Stimulated activated CD8-positive, alpha-beta memory T cell treated with anti-CD3 and anti-CD28 coated beads, Interleukin-7, amount 100 ng/mL, for 1 hour (primary cell): ENCODE measurements around the gene CRIM1.
"Not testable (repeated sequence)": the region's sequence is repeated elsewhere in the genome, so short reads cannot be mapped to it uniquely, and the experiment has no call there.

ENCODE experiments used
- DNase-seq, 2 donors: peaks; one replicate each; pipeline ENCODE4 v3.0.0-alpha.2; 2020; ENCODE audit warnings: low read depth in 2 of 2

Gene CRIM1

GRCh38 chr2:36351736-36352349, 3.7 kb upstream of the CRIM1 start:
- DNase-seq: no peak

DNA sequence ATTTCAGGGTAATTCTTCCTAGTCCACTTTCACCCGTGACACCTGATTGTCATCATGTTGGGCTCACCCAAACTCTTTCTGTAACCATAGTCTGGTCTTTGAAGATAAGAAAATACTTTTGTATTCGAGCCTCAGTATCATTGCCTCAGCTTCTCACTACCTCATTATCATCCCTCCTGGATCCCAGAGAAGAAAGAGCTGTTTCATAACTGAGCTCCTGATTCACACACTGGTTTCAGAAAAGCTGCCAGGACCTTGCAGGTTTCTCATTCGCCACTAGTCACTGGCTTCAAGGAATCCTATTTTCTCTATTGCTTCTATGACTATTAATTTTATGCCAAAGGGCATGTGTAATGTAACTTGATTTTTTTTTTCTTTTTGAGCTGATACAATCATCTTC, 2.9 kb upstream of the CRIM1 start:
- DNase-seq: no peak

GRCh38 chr2:36354811-36355150, 797 bp upstream of the CRIM1 start:
- no peak for DNase-seq

GRCh38 chr2:36355890-36356297, 316 bp downstream of the CRIM1 start:
- DNase-seq: no peak

DNA sequence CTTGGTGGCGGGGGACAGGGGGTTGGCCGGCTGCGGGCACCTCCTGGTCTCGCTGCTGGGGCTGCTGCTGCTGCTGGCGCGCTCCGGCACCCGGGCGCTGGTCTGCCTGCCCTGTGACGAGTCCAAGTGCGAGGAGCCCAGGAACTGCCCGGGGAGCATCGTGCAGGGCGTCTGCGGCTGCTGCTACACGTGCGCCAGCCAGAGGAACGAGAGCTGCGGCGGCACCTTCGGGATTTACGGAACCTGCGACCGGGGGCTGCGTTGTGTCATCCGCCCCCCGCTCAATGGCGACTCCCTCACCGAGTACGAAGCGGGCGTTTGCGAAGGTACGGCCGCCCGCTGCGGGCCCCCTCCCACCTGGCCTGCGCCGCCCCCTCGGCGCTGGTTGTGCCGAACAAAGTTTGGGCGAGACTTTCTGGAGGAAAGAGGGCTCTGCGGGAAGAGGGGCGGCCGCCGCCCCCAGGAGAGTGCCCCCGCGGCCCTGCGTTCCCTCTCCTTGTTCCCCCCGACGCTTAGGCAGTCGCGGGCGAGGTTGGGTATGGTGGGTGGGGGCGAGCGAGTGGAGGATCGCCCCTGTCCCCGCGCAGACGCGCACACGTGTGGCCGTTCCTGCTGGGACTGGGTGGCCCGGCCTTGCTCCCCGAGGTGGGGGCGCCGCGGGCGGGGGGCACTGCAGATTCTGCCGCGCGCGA, 866 bp downstream of the CRIM1 start:
- no peak for DNase-seq

DNA sequence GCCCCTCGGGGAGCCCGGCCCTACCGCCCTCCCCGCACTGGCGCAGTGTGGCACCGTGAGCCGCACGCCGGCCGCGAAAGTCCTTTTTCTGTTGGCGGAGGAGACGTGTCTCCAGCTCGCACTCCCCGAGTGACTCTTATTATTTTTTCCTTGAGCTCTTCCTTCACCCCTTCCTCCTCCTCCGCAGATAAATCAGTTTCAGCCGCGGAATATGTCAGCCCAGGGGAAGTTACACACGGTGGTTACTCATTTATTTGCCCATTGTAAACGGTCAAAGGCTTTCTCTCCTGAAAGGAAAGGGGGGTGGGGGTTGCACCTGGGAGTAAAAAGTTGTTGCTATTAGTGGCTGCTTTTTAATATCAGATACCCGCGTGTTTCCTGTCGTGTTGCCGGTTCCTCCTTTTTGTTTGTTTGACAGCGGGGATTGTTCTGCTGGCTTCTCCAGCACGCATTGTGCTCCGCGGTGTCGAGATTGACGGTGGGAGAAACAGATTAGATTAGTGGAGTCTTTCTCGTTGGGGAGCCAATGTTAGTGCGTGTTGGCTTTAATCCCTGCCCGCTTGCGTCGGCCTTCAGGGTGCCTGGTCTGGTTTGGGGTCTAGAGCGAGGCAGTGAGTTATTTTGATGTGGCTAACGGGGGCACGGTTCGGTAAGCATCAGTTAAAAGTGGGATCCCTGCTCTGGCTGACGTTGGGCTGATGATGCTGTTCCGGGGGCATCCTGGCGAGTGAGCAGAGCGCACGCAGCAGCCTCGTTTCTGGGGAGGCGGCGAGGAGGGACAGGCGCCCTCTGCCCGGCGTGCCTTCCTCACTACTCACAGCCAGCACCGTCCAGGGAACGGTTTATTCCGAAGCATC, 1.6 kb downstream of the CRIM1 start:
- DNase-seq: no peak

- DNase-seq: no peak
Measured at GRCh38 chr2:36357847-36358659, 2.5 kb downstream of the CRIM1 start.

- DNase-seq: no peak
Measured at GRCh38 chr2:36359067-36359466, 3.5 kb downstream of the CRIM1 start.

- no peak for DNase-seq
Measured at GRCh38 chr2:36360063-36360462, 4.5 kb downstream of the CRIM1 start.

- no peak for DNase-seq
Measured at GRCh38 chr2:36360834-36361233, 5.3 kb downstream of the CRIM1 start.

- DNase-seq: no peak
Measured at GRCh38 chr2:36361396-36361795, 5.8 kb downstream of the CRIM1 start.

DNA sequence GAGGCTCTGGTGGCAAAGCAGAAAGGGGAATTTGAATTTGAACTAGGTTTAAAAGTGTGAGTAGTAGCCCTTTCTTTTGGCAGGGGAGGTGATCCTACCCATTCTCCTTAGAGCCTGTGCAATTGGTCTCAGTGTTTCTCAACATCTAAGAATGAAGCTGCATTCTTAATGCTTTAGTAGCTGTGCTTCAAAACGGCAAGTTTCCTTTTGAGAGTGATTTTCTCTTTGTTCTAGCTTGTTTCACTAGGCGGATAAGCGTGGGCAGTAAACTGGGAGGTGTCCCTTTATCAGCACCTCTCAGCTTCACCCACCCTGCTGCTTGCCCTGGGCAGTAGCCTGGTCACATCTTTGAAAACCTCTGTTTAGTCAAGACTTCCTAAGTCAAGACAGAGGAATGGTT, 6.7 kb downstream of the CRIM1 start:
- DNase-seq: no peak

DNA sequence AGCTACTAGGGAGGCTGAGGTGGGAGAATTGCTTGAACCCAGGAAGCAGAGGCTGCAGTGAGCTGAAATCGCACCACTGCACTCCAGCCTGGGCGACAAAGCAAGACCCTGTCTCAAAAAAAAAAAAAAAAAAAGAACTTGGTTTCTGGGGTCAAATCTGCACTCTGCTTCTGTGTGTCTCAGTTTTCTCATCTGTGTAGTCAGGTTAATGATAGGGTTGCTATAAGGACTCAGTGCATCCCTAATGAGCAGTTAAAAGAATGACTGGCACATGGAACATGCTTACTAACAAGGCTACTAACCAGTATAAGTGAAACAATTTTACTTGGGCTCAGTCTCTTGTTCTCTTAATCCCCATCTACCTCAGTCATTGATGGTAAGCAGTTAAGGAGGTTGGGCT, 7.5 kb downstream of the CRIM1 start:
- not testable (repeated sequence) for DNase-seq

DNA sequence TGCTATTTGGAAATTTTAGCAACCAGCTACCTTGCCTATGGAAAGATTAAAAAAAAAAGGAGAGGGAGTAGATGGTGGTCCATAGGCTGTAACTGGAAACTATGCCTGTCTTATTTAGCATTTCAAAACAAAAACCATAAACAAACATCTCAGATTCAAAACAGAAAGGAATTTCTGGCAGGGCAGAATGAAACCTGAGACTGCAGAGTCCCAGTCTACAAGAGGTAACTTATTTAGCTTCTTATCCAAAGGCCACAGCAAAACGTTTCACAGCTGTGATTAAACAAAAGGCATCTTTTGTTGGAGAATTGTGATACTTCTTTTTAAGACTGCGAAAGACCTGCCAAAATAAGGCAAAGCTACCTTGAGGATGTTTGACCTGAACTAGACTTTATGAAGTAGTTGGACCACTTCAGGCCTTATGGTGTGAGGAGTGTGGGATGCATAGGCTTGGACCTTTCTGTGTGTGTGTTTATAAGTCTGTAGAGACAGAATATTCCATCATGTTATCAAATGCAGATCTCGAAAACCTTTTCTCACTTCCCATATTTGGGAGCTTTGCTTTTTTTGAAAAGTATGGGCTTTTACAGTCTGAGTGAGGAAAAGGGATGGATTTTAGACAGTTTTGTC, 11.0 kb downstream of the CRIM1 start:
- DNase-seq: no peak

GRCh38 chr2:36367486-36367885, 11.9 kb downstream of the CRIM1 start:
- no peak for DNase-seq

DNA sequence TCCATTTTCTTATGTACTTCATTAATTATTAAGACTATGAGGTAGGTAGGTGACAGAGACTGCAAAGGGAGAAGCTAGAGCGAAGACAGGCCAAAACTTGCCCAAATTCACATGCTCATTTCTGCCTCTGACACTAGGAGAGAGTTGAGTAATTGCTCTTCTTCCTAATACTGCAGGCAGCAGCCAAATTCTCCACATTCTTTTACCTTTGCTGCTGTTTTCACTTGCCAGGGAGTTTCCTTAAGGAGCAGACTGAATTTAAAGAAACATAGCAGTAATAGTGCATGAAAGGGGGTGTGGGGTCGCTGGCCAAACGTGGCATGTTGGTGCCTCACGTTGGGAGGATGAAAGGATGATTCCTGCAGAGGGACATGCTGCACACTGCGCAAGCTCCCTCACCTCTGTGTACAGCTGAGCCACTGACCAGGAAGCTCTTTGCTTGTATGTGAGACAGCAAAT, 12.3 kb downstream of the CRIM1 start:
- DNase-seq: no peak

DNA sequence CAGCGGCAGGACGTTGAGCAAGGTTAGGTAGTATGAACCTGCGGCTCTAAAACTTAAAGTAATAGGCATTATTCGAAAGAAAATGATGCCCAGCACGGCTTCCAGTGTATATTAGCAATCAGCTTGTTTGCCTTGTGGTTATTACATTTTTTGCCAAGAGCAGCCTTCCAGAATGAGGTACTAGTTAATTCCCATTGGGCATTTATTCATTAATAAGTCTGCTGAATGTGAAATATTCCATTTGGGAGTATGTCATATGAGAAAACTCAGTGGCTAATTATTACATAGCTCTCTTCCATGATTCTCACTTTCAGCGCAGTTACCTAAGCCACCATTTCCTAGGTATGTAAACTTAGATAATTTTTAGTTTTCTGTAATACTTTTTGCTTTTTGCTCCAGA, 12.9 kb downstream of the CRIM1 start:
- DNase-seq: no peak

DNA sequence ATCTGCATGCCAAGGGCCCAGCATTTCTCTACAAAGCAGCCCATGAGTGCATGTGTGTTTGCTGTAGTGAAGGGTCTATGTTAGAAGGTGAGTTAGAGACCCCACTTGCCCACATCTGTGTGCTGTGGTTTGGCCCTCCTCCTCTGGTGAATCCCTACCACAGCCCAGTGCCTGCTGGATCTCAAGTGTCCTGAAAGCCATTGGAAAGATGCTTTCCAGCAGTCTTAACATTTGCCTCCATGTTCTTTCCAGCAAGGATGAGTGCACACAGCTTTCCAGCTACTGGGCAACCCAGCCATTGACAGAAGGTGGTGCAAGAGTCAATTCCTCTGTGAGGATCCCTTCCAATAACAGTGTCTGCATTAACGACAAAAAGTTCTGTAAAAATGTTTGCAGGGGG, 13.6 kb downstream of the CRIM1 start:
- no peak for DNase-seq

- no peak for DNase-seq
Measured at GRCh38 chr2:36369716-36370115, 14.1 kb downstream of the CRIM1 start.

- DNase-seq: no peak
Measured at GRCh38 chr2:36370281-36370680, 14.7 kb downstream of the CRIM1 start.

GRCh38 chr2:36371070-36371874, 15.7 kb downstream of the CRIM1 start:
- DNase-seq: no peak
